HPDE6-E6E7 (cell line): ENCODE measurements around the gene TMEM171.

Source experiments
- DNase-seq: peaks from one replicate; pipeline ENCODE4 v3.0.0; 2011; ENCODE audit warnings: missing footprints; ENCODE audit errors: extremely low spot score

The TMEM171 gene, protein sequence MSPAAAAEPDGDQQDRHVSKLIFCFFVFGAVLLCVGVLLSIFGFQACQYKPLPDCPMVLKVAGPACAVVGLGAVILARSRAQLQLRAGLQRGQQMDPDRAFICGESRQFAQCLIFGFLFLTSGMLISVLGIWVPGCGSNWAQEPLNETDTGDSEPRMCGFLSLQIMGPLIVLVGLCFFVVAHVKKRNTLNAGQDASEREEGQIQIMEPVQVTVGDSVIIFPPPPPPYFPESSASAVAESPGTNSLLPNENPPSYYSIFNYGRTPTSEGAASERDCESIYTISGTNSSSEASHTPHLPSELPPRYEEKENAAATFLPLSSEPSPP

DNA sequence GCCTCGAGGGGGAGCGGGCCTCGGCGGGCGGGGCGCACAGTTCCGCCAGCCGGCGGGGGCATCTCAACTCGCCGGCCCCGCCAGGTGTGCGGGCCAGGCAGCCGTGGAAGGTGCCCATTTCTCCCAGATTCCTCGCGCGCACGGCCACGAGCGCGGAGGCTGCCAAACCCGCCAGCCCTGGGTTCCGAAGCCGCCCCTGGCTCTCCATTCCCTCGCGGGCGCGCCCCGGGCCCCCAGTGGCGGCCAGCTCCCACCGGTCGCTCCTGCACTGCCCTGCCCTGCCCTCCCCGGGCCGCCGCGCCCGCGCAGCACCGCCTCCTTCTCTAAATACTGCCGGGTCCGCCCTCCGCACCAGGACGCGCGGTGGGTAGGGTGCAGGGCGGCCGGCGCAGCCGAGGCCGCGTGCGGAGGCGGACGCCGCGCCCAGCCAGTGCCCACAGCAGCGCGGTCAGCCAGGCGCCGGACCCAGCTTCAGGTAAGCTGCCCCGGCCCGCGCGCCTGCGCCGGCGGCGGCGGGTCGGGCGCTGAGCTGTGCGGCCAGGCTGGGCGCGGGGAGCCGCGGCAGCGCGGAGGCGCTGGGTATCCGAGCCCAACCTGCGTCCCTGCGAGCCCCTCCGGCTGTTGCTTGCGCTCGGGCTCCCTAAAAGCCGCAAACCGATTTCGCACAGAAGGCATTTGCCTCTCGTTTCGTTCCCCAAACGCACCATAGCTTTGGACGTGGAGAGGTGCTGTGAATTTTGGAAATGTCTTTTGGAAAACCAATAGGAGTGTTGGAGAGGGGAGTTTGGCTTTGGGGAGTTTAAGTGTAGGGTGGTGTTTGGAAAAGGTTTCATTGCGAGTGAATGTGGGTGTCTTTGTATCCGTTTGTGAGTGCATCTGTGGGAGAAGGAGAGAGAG, at the start of gene TMEM171:
Gene TMEM171, plus strand, starts transcription at position 354 of the 897 bp plus-strand sequence. CDS start 2,799 bp downstream, outside the sequence.
- DNase-seq, result peak; percentile 53

DNA sequence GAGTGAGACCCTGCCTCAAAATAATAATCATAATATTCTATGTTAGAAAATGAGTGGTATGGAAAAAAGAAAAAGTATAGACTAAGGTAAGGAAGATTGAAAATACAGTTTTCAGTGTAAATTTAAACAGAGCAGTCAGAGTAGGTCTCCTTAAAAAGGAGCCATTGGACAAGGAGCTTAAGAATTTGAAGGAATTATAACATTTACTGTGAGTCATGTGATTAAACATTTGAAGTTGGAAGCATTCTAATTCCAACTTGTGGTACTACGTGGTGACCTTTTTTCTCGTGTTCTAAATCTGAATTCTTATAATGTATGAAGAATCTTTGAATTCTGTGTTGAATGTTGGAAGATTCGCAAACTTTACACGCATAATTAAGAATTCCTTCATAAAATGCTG, 39.3 kb upstream of the TMEM171 start:
- no peak for DNase-seq

DNA sequence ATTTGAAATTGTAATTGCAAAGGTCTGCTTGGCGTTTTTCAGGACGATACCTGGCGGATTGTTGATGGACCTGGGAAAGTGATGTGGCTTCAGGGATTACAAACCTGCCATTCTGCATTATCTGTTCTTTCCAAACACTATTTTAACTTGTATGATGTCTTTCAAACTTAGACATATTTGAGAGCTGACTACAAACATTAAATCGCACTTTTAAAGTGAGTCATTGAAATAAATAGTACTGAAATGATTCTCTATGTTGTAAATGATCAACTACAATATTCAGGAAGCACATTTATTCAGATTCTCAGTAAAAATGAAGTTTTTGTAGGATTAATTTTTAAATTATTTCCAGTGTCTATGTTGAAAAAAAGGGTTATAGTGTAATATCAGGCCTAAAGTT, 32.3 kb upstream of the TMEM171 start:
- DNase-seq, result no peak

DNA sequence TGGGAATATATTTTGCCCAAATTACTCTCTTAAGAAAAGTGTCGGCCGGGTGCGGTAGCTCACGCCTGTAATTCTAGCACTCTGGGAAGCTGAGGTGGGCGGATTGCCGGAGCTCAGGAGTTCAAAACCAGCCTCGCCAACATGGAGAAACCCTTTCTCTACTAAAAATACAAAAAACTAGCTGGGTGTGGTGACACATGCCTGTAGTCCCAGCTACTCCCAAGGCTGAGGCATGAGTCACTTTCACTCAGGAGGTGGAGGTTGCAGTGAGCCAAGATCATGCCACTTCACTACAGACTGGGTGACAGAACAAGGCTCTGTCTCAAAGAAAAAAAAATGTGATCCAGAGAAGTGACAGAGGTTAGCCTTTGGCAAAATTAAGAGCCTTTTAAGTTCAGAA, 26.4 kb upstream of the TMEM171 start:
- no peak for DNase-seq

DNA sequence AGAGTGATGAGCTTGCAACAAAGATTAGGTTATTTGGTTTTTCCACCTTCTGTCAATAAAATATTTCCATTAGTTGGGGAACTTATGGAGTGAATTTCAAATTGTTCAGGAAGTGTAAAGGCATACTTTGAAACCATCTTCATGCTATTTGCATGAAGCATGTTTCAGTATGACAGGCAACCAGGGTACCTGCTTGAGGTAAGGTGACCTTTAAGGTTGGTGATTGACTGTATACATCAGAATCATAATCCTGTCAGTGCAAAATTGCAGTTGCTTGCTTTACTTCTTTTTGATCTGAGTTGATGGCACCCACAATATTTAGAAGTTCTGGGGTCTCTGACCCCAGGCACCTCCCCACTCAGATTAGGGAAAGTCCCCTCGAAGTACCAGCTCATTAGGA, 26.0 kb upstream of the TMEM171 start:
- no peak for DNase-seq

DNA sequence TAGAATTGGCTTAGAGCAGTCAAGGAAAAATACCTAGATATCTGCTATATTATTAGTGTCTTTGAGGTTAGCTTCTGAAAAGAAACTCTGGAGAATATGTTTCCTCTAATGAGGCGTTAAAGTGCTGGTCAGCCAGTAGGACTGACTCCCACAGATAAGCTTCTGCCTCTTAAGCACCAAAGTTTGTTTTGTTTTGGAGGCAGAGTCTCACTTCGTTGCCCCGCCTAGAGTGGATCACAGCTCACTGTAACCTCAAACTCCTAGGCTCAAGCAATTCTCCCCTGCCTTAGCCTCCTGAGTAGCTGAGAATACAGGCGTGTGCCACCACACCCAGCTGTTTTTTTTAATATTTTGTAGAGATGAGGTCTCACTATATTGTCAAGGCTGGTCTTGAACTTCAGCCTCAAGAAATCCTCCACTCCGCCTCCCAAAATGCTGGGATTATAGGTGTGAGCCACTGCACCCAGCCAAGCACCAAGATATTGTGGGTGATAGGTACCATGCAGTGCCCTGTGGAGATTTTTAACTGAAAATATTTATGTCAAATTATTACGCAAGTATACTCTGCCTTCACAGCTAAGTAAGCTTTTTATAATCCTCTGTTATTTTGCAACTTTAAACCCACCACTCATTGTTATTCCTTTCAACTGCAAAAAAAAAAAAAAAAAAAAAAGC, 24.7 kb upstream of the TMEM171 start:
- DNase-seq, result no peak

DNA sequence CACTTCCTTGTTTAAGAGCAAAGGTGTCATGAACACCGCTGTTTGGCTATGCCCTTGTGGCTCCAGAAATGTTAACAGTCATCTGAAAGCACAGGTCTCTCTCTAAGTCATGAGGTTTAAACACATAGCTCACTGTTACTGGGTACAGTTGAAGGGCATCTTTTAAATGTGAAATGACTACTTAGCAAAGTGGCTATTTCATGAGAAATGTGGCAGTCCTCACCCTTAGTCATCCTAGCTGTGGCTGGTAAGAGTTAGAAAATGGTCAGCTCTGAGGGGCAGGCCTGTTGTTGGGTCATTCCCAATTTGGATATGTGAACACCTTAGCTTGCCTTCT, 24.2 kb upstream of the TMEM171 start:
- DNase-seq, result no peak

DNA sequence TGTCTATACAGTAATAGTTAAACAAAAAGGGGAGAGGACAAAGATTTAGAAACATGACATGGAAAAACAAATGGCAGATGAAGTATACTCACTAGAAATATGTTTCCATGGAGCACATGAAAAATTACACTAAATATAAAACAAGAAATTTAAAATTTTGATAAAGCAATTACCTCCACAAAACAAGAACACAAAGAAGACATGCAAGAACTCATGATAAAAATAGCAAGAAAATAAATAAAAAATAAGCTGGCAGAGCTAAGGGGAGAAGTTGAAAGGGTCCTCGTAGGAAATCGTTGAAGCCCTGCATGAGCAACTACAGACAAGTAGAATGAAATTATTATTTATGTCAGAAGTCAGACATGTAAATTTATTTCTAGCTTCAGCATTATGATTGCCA, 22.6 kb upstream of the TMEM171 start:
- no peak for DNase-seq

DNA sequence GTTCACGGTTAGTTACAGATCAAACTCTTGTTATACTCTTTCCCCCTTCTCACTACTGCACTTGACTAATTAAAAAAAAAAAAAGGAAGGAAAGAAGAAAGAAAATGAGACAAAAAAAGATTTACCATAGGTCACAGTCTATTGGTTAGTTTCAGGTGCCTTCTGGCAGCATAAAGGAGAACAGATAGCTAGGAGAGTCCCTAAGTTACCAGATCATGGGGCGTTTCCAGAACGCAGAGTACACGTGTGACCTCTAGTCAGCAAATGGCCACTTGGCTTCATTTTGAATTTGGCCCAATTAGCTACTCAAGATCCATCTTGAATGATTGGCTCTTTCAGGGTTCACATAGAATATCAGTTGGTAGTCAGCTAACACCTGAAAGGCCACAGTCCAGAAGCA, 20.3 kb upstream of the TMEM171 start:
- no peak for DNase-seq

DNA sequence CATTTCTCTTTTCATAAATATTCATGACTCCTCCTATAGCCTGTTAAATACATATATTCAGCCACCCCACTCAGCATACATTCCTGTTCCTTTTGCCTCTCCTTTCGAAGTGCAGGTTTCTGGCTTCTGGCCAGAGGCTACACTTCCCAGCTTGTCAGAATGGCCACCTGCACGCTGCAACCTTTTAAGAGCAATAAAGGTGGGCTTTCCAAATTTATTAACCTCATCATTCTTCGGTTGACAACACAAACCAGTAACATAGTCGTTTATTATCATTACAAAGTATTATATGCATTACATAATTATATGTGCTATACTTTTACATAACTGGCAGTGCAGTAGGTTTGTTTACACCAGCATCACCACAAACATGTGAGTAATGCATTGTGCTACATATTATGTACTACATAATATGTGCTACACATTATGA, 16.5 kb upstream of the TMEM171 start:
- DNase-seq, result no peak

DNA sequence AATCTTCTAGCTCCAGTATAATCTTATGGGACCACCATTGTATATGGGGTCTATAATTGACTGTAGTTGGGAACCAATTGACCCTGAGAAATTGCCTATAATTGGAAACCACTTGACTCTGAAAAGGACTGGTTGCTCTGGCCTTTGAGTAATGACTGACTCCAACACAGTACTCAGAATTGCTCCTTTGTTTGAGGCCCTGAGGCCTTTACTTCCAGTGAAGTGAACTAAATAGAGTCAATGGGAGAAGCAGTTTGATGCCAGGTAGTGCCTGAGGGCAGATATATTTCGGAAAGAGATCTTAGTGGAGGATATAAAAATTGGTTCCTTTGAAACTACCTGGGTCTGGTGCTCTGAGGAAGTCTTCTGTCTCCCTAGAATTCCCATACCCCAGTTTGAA, 16.0 kb upstream of the TMEM171 start:
- no peak for DNase-seq

DNA sequence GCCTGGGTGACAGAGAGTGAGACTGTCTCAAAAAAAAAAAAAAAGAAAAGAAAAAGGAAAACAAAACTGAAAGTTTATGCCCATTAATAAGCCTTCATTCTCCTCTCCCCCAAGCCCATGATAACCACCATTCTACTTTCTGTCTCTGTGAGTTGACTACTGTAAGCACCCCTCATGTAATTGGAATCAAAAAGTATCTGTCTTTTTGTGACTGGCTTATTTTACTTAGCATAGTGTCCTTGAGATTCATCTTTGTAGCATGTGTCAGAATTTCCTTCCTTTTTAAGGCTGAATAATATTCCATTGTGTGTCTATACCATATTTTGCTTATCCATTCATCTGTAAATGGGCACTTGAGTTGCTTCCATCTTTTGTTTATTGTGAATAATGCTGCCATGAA, 14.0 kb upstream of the TMEM171 start:
- no peak for DNase-seq

DNA sequence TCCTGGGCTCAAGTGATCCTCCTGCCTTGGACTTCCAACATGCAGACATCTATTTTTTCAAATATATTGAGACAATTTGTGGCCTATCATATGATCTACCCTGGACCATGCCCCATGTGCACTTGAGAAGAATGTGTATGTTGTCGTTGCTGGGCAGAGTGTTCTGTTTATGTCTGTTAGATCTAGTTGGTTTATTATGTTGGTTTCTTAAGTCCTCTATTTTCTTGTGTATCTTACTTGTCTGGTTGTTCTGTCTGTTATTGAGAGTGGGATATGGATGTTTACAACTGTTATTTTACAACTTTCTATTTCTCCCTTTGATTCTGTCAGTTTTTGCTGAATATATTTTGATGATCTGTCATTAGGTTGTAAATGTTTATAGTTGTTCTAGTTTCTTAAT, 10.2 kb upstream of the TMEM171 start:
- DNase-seq, result no peak

DNA sequence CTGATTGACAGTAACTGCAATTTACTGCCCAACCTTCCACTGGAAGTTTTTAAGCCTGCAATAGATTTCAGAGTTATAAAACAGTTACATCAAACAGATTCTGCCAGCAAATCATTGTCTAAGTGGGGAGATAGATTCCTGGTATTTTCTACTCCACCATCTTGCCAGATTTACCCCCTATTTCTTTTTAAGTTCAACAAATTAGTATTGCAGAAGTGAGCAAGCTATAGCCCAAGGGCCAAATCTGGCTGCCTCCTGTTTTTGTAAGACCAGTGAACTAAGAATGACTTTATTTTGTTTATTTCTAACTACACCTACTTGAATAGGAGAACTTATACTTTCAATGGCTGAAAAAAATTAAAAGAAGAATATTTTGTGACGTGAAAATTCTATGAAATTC, 8.8 kb upstream of the TMEM171 start:
- no peak for DNase-seq

DNA sequence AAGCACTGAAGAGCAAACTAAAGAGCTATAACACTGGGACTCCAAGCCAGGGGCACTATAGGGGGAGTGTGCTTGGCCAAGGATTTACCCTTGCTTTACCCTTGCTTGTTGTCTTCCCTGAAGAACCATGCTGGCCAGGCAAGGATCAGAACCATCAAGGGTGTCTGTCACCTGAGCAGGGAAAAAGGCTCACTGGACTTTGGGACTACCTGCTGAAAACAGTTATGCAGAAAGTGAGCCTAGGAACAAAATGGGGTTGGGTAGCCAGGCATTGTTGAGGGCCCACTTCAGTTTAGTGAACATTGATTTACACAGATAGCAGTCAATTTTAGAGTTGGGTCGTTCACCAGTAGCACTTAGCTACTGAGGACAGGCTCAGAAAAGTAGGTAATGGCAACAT, 8.0 kb upstream of the TMEM171 start:
- no peak for DNase-seq

DNA sequence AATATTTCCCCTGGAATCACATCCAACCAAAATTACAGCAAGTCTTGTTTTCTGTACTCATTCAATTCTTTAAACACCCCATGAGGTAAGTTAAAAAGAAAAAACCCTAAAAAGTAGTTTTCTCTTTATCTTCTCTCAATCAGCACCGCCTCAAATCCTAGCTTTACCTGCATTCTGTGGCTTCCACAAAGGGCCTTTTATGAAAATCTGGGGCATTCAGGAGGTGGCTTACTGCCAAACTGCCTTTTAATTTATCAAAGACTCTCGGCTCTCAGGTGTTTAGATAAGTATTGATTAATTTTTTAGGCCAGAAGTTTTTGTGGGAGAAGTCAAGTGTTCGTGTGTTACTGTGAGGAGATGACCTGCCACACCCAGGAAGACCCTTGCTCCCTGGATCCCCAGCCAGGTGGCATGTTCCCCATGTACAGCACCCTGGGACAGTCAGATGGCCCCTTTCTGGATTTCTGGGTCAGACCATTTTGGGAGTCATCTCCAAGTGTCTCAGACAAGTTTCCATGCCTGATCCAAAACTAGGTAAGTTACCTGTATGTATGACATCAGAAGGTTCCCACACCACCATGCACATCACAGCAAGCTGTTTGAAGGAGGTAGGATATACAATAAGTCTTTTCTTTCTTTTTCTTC, 6.2 kb upstream of the TMEM171 start:
- no peak for DNase-seq

DNA sequence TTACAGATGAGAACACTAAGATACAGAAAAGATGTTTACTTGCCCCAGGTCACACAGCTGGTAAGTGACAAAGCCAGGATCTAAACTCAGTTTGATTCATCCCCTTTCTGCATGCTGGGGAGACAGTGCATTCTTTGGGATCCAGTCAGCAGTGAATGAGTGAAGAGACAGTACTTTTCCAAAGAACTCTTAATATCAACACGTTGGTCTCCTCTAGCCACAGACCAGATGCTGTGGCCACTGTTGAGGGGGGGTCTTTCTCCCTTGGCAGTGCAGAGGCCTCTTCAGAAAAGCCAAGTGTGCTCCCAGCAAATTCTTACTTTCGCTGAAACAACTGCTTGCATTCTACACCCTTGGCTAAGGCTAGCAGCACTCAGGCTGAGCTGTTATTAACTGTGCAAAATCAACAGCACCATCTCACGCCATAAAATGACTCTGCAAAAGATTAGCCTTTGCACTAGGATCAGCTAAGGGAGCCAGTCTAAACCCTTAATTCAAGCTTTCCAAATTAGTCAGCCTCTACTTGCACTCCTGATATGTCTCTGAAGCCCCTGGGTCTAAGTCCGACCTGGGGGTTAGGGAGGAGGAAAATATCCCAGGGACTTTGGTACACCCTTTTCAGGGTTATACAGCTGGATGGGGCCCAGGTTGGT, 4.8 kb upstream of the TMEM171 start:
- no peak for DNase-seq

DNA sequence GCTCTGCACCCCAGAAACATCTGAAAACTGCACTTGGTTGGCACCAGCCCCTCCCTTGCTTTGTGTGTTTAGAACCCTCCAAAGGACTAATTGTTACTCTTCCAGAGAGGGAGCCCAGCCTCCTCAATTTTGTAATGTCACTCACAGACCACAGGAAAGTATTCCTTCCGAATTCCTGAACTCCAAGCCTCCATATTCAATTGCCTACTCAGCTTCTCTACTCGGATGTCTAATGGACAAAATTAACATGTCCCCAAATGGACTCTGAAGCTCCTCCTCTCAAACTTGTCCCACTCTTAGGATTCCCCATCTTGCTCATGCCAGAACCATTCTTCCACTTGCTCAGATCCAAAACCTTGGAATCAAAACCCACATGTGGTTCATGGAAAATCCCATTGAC, 3.9 kb upstream of the TMEM171 start:
- no peak for DNase-seq

DNA sequence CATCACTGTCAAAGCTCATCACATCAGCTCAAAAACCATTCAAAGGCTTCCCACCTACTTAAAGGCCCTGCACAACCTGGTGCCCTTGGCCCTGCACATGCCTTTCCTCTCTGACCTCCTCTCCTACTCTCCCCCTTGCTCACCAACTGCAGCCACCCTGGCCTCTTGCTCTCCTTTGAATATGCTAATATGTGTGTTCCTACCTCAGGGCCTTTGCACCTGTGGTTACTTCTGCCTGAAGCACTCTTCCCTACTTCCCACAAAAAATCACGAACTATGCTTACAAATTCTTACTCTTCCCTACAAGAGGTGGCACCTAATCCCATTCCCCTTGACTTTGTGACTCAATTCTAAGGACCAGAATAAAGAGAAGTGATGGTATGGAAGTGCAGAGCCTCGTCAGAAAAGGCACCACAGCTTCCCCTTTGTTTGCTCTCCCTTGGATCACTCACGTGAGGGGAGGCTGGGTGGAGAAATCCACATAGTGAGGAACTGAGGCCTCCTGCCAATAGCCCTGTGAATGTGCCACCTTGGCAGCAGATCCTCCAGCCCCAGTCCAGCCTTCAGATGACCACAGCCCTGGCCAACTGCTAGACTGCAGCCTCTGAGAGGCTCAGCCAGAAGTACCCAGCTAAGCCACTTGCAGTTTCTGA, 3.2 kb upstream of the TMEM171 start:
- DNase-seq, result no peak

DNA sequence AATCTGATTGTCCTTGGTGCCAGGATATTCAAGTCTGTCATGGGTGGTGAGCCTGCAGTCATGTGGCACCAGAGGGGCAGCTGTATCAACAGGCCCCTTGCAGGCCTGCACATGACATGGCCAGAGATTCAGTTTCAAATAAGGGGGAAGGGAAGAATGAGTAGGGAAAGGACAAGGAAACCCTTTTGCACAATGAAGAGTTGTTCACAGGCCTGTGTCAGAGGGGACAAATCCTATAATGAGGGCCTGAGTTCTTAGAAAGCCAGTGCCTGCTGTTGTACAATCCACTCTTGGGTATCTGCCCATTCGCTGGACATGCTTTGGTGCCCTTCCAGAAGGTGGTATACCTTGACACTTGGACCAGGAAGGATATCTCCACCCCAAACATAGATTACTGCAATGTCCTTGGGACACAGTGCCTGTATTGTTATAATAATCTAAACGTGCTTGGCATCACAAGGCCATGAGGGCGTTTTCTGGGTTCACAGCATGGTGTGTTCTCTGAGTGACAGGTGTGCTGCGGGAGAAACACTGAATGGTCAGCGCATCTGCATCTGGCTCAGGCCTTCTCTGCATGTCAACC, 1.9 kb upstream of the TMEM171 start:
- DNase-seq, result no peak
